ENCODE measurements around the gene MAPKAPK2. TPM values are rescaled to one million over a fixed set of nuclear protein-coding genes. Genes with fewer than 3 reads are reported as not detected.
A peak's percentile ranks its signal among the peaks of the same experiment; 100 is the strongest.

MAPKAPK2 gene
- total RNA-seq, 1 donor from 2014 or later, result 93.8 TPM

DNA sequence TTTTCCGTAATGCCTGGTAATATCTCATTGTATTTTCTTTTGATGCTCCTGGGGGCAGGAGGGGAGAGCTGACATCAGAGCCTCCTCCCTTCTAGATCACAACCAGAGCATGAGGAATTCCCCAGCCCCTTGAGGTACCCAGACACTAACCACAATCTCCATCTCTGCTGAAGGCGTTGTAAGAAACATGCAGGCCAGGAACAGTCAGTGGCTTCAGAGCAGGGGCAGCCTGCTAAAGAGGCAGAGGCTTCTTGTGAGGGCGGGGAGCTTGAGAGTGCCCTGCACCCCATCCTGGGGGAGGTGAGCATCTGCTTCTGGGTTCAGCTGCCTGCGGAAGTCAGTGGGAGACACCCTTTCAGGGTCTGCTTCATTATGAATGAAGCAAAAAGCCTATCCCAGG is 19.0 kb downstream of the MAPKAPK2 start:
- H3K9me3 Mint-ChIP-seq (ENCODE audit: unreplicated experiment), result peaks cover 9% of the 10 kb centered on the region
- peak overlapping the region; percentile 97 for H3K27ac Mint-ChIP-seq (ENCODE audit: unreplicated experiment)
- peak overlapping the region; percentile 63 for H3K4me3 Mint-ChIP-seq (ENCODE audit: unreplicated experiment)
- peaks cover 6% of the 10 kb centered on the region for H3K27me3 Mint-ChIP-seq (ENCODE audit: unreplicated experiment)
- TF ChIP-seq, protein P1, sequence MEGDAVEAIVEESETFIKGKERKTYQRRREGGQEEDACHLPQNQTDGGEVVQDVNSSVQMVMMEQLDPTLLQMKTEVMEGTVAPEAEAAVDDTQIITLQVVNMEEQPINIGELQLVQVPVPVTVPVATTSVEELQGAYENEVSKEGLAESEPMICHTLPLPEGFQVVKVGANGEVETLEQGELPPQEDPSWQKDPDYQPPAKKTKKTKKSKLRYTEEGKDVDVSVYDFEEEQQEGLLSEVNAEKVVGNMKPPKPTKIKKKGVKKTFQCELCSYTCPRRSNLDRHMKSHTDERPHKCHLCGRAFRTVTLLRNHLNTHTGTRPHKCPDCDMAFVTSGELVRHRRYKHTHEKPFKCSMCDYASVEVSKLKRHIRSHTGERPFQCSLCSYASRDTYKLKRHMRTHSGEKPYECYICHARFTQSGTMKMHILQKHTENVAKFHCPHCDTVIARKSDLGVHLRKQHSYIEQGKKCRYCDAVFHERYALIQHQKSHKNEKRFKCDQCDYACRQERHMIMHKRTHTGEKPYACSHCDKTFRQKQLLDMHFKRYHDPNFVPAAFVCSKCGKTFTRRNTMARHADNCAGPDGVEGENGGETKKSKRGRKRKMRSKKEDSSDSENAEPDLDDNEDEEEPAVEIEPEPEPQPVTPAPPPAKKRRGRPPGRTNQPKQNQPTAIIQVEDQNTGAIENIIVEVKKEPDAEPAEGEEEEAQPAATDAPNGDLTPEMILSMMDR (IDR thresholded peaks at IDR 0.05; ENCODE audit: partially characterized antibody, unreplicated experiment), result no peak
- no peaks in the 10 kb centered on the region for H3K36me3 Mint-ChIP-seq (ENCODE audit: unreplicated experiment)
- DNase-seq, result no peak
- H3K4me1 Mint-ChIP-seq (ENCODE audit: low read depth, unreplicated experiment), result peaks cover 83% of the 10 kb centered on the region

DNA sequence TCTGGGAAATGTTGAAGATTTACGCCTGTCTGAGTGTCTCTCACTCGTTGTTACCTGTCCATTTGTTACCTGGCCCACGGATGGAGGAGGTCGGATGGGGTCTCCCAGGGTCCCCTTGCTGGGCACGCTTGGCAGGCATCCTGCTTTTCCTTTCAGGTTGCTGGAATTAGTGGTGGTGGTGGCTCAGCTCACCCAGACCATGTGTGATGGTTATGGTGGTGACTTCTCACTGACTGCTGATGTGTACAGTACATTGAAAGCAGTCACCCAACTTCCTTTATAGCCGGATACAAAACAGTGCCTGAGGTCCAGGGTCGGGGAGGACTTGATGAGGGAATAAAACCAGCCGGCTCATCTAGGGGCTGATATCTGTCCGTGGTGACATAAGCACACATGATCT is 19.5 kb downstream of the MAPKAPK2 start:
- Mint-ChIP-seq H3K27me3 (ENCODE audit: unreplicated experiment) (peaks cover 5% of the 10 kb centered on the region), H3K4me1 (ENCODE audit: low read depth, unreplicated experiment) (peaks cover 84% of the 10 kb centered on the region), H3K9me3 (ENCODE audit: unreplicated experiment) (peaks cover 9% of the 10 kb centered on the region), H3K4me3 (ENCODE audit: unreplicated experiment) (peak overlapping the region; percentile 63), H3K36me3 (ENCODE audit: unreplicated experiment) (no peaks in the 10 kb centered on the region), H3K27ac (ENCODE audit: unreplicated experiment) (peak overlapping the region; percentile 97)
- TF ChIP-seq, protein P1 (IDR thresholded peaks at IDR 0.05; ENCODE audit: partially characterized antibody, unreplicated experiment), result no peak
- DNase-seq, result no peak

DNA sequence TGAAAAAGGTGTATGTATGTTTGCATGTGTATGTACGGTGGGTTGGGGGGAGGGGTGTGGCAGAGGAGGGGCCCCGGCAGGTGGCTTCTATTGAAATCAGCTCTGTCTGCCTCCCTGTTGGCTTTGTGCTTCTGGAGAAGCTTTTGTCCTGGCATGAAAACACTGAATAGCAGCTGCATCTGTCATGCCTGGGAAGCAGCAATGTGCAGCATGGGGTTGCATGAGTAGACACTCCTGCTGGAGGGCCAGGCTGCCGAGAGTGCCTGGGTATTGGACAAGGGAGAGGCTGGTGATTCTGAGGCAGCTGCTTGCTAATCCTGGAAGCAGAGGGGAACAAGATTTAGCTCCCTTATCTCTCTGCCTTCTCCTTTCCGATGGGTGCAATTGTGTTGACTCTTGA is 20.5 kb downstream of the MAPKAPK2 start:
- Mint-ChIP-seq H3K27me3 (ENCODE audit: unreplicated experiment) (peaks cover 6% of the 10 kb centered on the region), H3K9me3 (ENCODE audit: unreplicated experiment) (peaks cover 9% of the 10 kb centered on the region), H3K4me3 (ENCODE audit: unreplicated experiment) (peak overlapping the region; percentile 82), H3K4me1 (ENCODE audit: low read depth, unreplicated experiment) (peaks cover 82% of the 10 kb centered on the region), H3K36me3 (ENCODE audit: unreplicated experiment) (no peaks in the 10 kb centered on the region), H3K27ac (ENCODE audit: unreplicated experiment) (peak overlapping the region; percentile 97)
- DNase-seq, result peak; percentile 57
- TF ChIP-seq, protein P1 (IDR thresholded peaks at IDR 0.05; ENCODE audit: partially characterized antibody, unreplicated experiment), result no peak

DNA sequence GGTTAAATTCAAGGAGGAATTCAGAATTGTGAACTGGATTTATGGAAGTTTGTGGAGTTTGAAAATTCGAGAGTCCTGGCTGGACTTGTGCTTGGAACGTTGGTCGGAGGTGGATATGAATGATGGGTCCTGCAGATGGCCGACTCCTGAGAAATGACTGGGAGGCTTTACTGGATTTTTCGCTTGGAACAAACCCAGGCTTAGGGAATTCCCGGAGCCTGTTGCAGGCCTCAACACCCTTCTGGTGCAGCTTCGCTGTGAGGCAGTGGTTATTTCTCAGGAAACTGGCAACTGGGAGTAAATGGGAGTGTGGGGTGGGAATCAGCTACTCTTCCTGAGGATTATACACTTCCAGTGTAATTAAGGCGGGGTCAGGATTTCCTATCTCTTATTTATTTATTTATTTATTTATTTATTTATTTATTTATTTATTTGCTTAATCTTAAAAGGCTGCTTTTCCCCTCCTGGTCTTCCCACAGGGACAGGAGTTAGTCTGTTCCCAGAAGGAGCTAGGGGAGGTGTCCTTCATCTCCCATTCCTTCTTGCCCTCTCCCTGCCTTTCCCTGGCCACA is 21.1 kb downstream of the MAPKAPK2 start:
- Mint-ChIP-seq H3K9me3 (ENCODE audit: unreplicated experiment) (peaks cover 6% of the 10 kb centered on the region), H3K4me3 (ENCODE audit: unreplicated experiment) (peak overlapping the region; percentile 82), H3K4me1 (ENCODE audit: low read depth, unreplicated experiment) (peaks cover 81% of the 10 kb centered on the region), H3K27me3 (ENCODE audit: unreplicated experiment) (peaks cover 6% of the 10 kb centered on the region), H3K27ac (ENCODE audit: unreplicated experiment) (peak overlapping the region; percentile 97), H3K36me3 (ENCODE audit: unreplicated experiment) (no peaks in the 10 kb centered on the region)
- DNase-seq, result no peak
- TF ChIP-seq, protein P1 (IDR thresholded peaks at IDR 0.05; ENCODE audit: partially characterized antibody, unreplicated experiment), result no peak

DNA sequence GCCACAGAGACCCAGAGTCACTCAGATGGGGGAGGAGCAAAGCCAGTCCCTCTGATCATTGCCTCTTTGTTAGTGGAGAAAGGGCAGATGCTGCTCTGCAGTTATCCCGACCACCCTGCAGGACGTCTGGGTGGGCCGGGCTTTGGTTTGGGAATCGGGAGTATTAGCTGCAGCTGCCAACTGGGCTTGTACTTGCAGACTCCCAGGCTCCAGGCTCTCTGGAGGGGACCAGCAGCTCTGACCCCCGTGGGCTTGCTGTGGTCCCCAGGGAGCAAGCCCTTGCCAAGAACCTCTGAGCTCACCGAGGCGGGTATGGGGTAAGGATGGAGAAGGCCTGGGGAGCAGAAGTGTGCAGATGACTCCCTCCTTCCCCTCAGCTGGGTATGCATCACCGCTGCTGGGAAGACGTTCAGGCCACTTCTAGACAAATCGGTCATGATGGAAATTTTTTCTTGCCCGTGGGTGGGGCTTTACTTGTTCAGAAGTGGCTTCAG is 21.6 kb downstream of the MAPKAPK2 start:
- Mint-ChIP-seq H3K4me1 (ENCODE audit: low read depth, unreplicated experiment) (peaks cover 75% of the 10 kb centered on the region), H3K4me3 (ENCODE audit: unreplicated experiment) (peak overlapping the region; percentile 53), H3K9me3 (ENCODE audit: unreplicated experiment) (peaks cover 6% of the 10 kb centered on the region), H3K36me3 (ENCODE audit: unreplicated experiment) (no peaks in the 10 kb centered on the region), H3K27ac (ENCODE audit: unreplicated experiment) (peak overlapping the region; percentile 88), H3K27me3 (ENCODE audit: unreplicated experiment) (peaks cover 6% of the 10 kb centered on the region)
- TF ChIP-seq, protein P1 (IDR thresholded peaks at IDR 0.05; ENCODE audit: partially characterized antibody, unreplicated experiment), result no peak
- DNase-seq, result peak; percentile 62

All from glutamatergic neuron (in vitro differentiated cells).